Endothelial cell of umbilical vein (primary cell): ENCODE measurements around the gene RBM45. TPM values are rescaled to one million over a fixed set of nuclear protein-coding genes. Genes with fewer than 3 reads are reported as not detected.

Source experiments
- BruUV-seq: library from RNA; stranded (reverse); fragments of 400-500 nt; replicated peaks from 2 replicates; lab custom pipeline; 2021; lab: Mats Ljungman, UMichigan
- CTCF ChIA-PET: fragments of 300-600, 350-600 bp; sonication (Branson Sonifier 250); formaldehyde crosslinking; loops from one replicate; lab custom pipeline; 2021; ENCODE audit warnings: antibody characterized with exemption, inconsistent platforms; lab: Charles Lee
- POLR2A ChIA-PET: fragments of 300-600, 350-600 bp; sonication (Branson Sonifier 250); formaldehyde crosslinking; loops from one replicate; lab custom pipeline; 2021; ENCODE audit warnings: antibody characterized with exemption, inconsistent platforms; lab: Charles Lee
- DNase-seq: peaks from one replicate; pipeline ENCODE4 v3.0.0-alpha.2; 2011; ENCODE audit warnings: low read depth, low spot score
- FAIRE-seq: peaks from 2 replicates; lab custom pipeline; 2011; peaks lifted over from hg19 to GRCh38; lab: Jason Lieb, UNC
- H2AFZ ChIP-seq: 2 replicates; pipeline ENCODE4 v1.6.0; 2012; ENCODE audit warnings: low read depth, low read length, control low read depth, inconsistent platforms
- H3K27ac ChIP-seq: 2 replicates; pipeline ENCODE4 v1.5.1; 2011; ENCODE audit warnings: low read depth, mild to moderate bottlenecking, control low read depth, low read length, moderate library complexity; ENCODE audit not compliant: insufficient read depth
- H3K27me3 ChIP-seq, 2 experiments: 2 replicates each; pipeline versions ENCODE4 v1.6.0 to v1.6.1; 2011; ENCODE audit warnings: low read length in 2 of 2, mixed read lengths in 1 of 2; ENCODE audit not compliant: control insufficient read depth in 2 of 2, insufficient read depth in 2 of 2
- H3K36me3 ChIP-seq, 2 experiments: 2 replicates in 1 of 2; 3 replicates in 1 of 2; pipeline ENCODE4 v1.5.1; 2011; ENCODE audit warnings: low read length in 2 of 2, mild to moderate bottlenecking in 1 of 2, moderate library complexity in 1 of 2; ENCODE audit not compliant: control insufficient read depth in 2 of 2, insufficient read depth in 2 of 2; ENCODE audit errors: extremely low read depth in 1 of 2
- H3K4me1 ChIP-seq: 3 replicates; pipeline ENCODE4 v1.5.1; 2011; ENCODE audit warnings: mild to moderate bottlenecking, low read length; ENCODE audit not compliant: control insufficient read depth, insufficient read depth; ENCODE audit errors: extremely low read depth
- H3K4me2 ChIP-seq: 2 replicates; pipeline ENCODE4 v1.6.1; 2011; ENCODE audit warnings: low read length, control low read depth, mixed read lengths; ENCODE audit not compliant: insufficient read depth
- H3K4me3 ChIP-seq, 3 experiments: fragments of 200-600 bp in 1 of 3; sonication (generic), shearing (Covaris generic) in 1 of 3; replicated peaks in 1 of 3; 2 replicates each; pipeline ENCODE4 v1.5.1; 2011 to 2016; ENCODE audit warnings: control low read depth in 3 of 3, low read length in 3 of 3, mild to moderate bottlenecking in 2 of 3, inconsistent platforms in 1 of 3, low read depth in 1 of 3, moderate library complexity in 1 of 3; ENCODE audit not compliant: insufficient read depth in 1 of 3
- H3K79me2 ChIP-seq: 2 replicates; pipeline ENCODE4 v1.6.0; 2012; ENCODE audit warnings: low read length, inconsistent platforms; ENCODE audit not compliant: control insufficient read depth, insufficient read depth
- H3K9ac ChIP-seq: replicated peaks from 2 replicates; pipeline ENCODE3; 2011; ENCODE audit warnings: low read length, control low read depth; ENCODE audit not compliant: insufficient read depth; ENCODE audit errors: extremely low read depth
- H3K9me1 ChIP-seq: replicated peaks from 3 replicates; pipeline ENCODE4 v1.6.0; 2011; ENCODE audit warnings: mild to moderate bottlenecking, low read length; ENCODE audit not compliant: control insufficient read depth, insufficient read depth; ENCODE audit errors: extremely low read depth
- H3K9me3 ChIP-seq: replicated peaks from 2 replicates; pipeline ENCODE4 v1.5.1; 2012; ENCODE audit warnings: low read length, inconsistent platforms; ENCODE audit not compliant: control insufficient read depth, insufficient read depth
- H4K20me1 ChIP-seq: replicated peaks from 2 replicates; pipeline ENCODE3; 2011; ENCODE audit warnings: mild to moderate bottlenecking, low read length; ENCODE audit not compliant: control insufficient read depth, insufficient read depth; ENCODE audit errors: extremely low read depth
- EZH2 ChIP-seq: IDR thresholded peaks from 2 replicates; pipeline ENCODE4 v1.6.1; 2012; ENCODE audit warnings: borderline replicate concordance, low read depth, mild to moderate bottlenecking, moderate library complexity, low read length, inconsistent platforms; ENCODE audit not compliant: severe bottlenecking
- FOS ChIP-seq: IDR thresholded peaks from 2 replicates; pipeline ENCODE4 v1.6.1; 2011; ENCODE audit warnings: mild to moderate bottlenecking, low read length, moderate library complexity, borderline replicate concordance; ENCODE audit not compliant: insufficient read depth
- GATA2 ChIP-seq: IDR thresholded peaks from 2 replicates; pipeline ENCODE4 v1.7.0; 2011; ENCODE audit warnings: low read depth, mild to moderate bottlenecking, moderate library complexity, mixed read lengths, low read length; ENCODE audit not compliant: insufficient read length, insufficient read depth
- JUN ChIP-seq: IDR thresholded peaks from 2 replicates; pipeline ENCODE4 v1.6.1; 2011; ENCODE audit warnings: borderline replicate concordance, low read depth; ENCODE audit not compliant: insufficient read length, insufficient read depth
- MYC ChIP-seq: IDR thresholded peaks from one replicate; pipeline ENCODE4 v1.6.1; 2011; ENCODE audit warnings: mild to moderate bottlenecking, low read depth, low read length
- POLR2A ChIP-seq: IDR thresholded peaks from 2 replicates; pipeline ENCODE4 v1.6.1; 2012; ENCODE audit warnings: low read depth, mild to moderate bottlenecking, control low read depth, low read length
- POLR2AphosphoS5 ChIP-seq: IDR thresholded peaks from 2 replicates; pipeline ENCODE4 v1.6.1; 2012; ENCODE audit warnings: low read depth, mild to moderate bottlenecking, control low read depth, low read length, moderate library complexity; ENCODE audit not compliant: insufficient read depth
- dilution Hi-C: fragments of 300-500 bp; cut with MboI; formaldehyde crosslinking; loops from one replicate; pipeline ENCODE4 v1.15.0; 2019; ENCODE audit warnings: low sequenced_read_pairs; ENCODE audit not compliant: extremely low pct_ligation_motif_present
- intact Hi-C: fragments of 100-400 bp; cut with micrococcal nuclease; formaldehyde crosslinking; loops from one replicate; pipeline ENCODE4 v1.10.0; 2022
- polyA plus RNA-seq, 4 experiments: library from polyadenylated mRNA; depleted of rRNA in 3 of 4; stranded (reverse) in 3 of 4; unstranded in 1 of 4; fragments of >200 nt; gene quantifications; 2 replicates each; pipeline versions ENCODE4 v1.2.1 to v1.2.3, GENCODE V29; 2011 to 2012; ENCODE audit warnings: missing spikeins in 1 of 4
- total RNA-seq: library from RNA; stranded (reverse); gene quantifications from 2 replicates; pipeline ENCODE4 v1.2.3, GENCODE V29; 2021
- TF ChIP-seq, protein P1 (sequence below): IDR thresholded peaks from 2 replicates; pipeline ENCODE4 v1.6.1; 2011; ENCODE audit not compliant: insufficient read depth, insufficient read length
- TF ChIP-seq, protein P2 (sequence below), 2 donors: IDR thresholded peaks; 1 replicate in 1 of 2; 2 replicates in 1 of 2; pipeline ENCODE4 v1.5.1; 2011; ENCODE audit warnings: low read length in 2 of 2, mild to moderate bottlenecking in 2 of 2, moderate library complexity in 2 of 2, control low read depth in 1 of 2, inconsistent platforms in 1 of 2, low read depth in 1 of 2; ENCODE audit not compliant: insufficient read depth in 1 of 2; ENCODE audit errors: extremely low read depth in 1 of 2

Gene RBM45
- total and polyA plus RNA-seq, 2 donors (not counting 3 experiments of a cell fraction or from before 2014, with no cell fraction given): 6.8 to 12.4 TPM

DNA sequence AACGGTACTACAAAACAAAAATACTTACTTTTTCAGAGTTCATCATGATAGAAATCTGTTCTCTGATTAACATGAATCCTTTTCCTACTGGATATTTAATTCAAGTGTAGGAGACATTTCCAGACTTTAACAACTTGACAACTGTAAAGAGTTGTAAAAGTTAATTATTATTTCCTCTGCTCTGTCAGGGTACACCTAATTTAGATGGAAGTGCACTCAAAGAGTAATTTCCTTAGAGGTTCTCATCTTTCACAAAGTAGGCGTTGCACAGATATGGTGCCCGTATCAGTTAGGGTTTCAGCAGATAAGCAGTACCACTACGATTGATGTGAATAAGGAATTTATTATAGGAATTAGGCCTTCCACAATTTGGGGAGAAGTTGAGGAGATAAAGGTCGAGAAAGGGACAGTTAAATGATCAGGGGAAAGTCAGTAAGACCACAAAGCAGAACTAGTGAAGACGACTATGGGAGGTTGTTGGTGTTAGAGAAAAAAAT, 23.4 kb upstream of the RBM45 start:
- DNase-seq: no peak
- H3K9ac ChIP-seq: no peak overlapping the region
- POLR2A ChIA-PET: no interaction called here
- no peak for FAIRE-seq
- dilution Hi-C loops: no loop called here
- CTCF ChIA-PET: no interaction called here
- no peak overlapping the region for H3K4me2 ChIP-seq
- H3K4me1 ChIP-seq: no peaks in the 10 kb centered on the region
- peaks cover 4 to 5% of the 10 kb centered on the region in 2 experiments for H3K27me3 ChIP-seq
- no peak overlapping the region for H3K27ac ChIP-seq
- TF ChIP-seq, protein P1, sequence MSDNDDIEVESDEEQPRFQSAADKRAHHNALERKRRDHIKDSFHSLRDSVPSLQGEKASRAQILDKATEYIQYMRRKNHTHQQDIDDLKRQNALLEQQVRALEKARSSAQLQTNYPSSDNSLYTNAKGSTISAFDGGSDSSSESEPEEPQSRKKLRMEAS: no peak
- TF ChIP-seq EZH2: no peak
- TF ChIP-seq, protein P2, sequence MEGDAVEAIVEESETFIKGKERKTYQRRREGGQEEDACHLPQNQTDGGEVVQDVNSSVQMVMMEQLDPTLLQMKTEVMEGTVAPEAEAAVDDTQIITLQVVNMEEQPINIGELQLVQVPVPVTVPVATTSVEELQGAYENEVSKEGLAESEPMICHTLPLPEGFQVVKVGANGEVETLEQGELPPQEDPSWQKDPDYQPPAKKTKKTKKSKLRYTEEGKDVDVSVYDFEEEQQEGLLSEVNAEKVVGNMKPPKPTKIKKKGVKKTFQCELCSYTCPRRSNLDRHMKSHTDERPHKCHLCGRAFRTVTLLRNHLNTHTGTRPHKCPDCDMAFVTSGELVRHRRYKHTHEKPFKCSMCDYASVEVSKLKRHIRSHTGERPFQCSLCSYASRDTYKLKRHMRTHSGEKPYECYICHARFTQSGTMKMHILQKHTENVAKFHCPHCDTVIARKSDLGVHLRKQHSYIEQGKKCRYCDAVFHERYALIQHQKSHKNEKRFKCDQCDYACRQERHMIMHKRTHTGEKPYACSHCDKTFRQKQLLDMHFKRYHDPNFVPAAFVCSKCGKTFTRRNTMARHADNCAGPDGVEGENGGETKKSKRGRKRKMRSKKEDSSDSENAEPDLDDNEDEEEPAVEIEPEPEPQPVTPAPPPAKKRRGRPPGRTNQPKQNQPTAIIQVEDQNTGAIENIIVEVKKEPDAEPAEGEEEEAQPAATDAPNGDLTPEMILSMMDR (IDR thresholded peaks at IDR 0.05; ENCODE audit: extremely low read depth in 1 of 2, insufficient read depth in 1 of 2, low read depth in 1 of 2, low read length in 2 of 2): no peak
- TF ChIP-seq POLR2AphosphoS5: no peak
- no peak for TF ChIP-seq MYC
- no peak overlapping the region for H2AFZ ChIP-seq
- intact Hi-C loops: no loop called here
- no peaks in the 10 kb centered on the region for H3K79me2 ChIP-seq
- H3K36me3 ChIP-seq: no peaks in the 10 kb centered on the region
- H3K9me3 ChIP-seq: no peaks in the 10 kb centered on the region
- no peak overlapping the region for H3K4me3 ChIP-seq
- no peaks in the 10 kb centered on the region for H4K20me1 ChIP-seq
- no TSS peak for BruUV-seq
- H3K9me1 ChIP-seq: no peaks in the 10 kb centered on the region

DNA sequence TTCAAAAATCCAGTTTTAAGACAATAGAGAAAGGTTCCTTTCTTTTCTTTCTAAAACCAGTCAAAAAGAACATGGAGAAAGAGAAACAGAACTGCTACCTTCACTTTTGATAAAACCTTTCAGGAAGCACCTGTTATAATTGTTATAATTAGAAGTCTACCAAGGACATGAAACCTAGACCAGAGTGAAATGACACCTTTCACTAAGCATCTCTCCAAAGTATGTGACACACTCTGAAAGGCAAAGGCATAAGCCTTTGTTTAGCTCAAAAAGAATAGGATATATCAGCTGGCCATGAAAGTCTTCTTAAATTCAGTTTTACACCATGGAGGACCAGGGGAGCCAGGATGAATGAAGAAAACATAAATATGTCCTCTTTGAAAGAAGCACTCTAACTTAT, 18.8 kb upstream of the RBM45 start:
- no peak overlapping the region for H3K9ac ChIP-seq
- no peak for FAIRE-seq
- no peaks in the 10 kb centered on the region for H3K79me2 ChIP-seq
- POLR2A ChIA-PET: no interaction called here
- H3K9me1 ChIP-seq: no peaks in the 10 kb centered on the region
- no peak overlapping the region for H2AFZ ChIP-seq
- H3K4me2 ChIP-seq: no peak overlapping the region
- H3K27me3 ChIP-seq: peaks cover 0 to 4% of the 10 kb centered on the region in 2 experiments
- H3K9me3 ChIP-seq: no peaks in the 10 kb centered on the region
- no peaks in the 10 kb centered on the region for H3K36me3 ChIP-seq
- H4K20me1 ChIP-seq: no peaks in the 10 kb centered on the region
- no peak for DNase-seq
- H3K27ac ChIP-seq: no peak overlapping the region
- no TSS peak for BruUV-seq
- CTCF ChIA-PET: no interaction called here
- no peak overlapping the region for H3K4me3 ChIP-seq
- intact Hi-C loops: no loop called here
- H3K4me1 ChIP-seq: no peaks in the 10 kb centered on the region
- TF ChIP-seq EZH2 (no peak), JUN (no peak), GATA2 (no peak), POLR2A (no peak), FOS (no peak), POLR2AphosphoS5 (no peak)
- TF ChIP-seq, protein P1: no peak
- dilution Hi-C loops: no loop called here
